HFFc6 (cell line): ENCODE results near the gene PABPN1L. TPM values are rescaled to one million over a fixed set of nuclear protein-coding genes. Genes with fewer than 3 reads are reported as not detected.
"Not testable (repeated sequence)": the region's sequence is repeated elsewhere in the genome, so short reads cannot be mapped to it uniquely, and the experiment has no call there.

ENCODE experiments used
- DNase-seq: peaks from one replicate; pipeline ENCODE4 v3.0.0-alpha.2; 2018
- H3K27ac Mint-ChIP-seq: 2 replicates; pipeline ENCODE4 v1.8.0; 2020; ENCODE audit warnings: mild to moderate bottlenecking, mixed read lengths
- H3K27me3 Mint-ChIP-seq: 2 replicates; pipeline ENCODE4 v1.8.0; 2021; ENCODE audit warnings: mild to moderate bottlenecking, moderate library complexity, mixed read lengths; ENCODE audit not compliant: insufficient read depth
- H3K36me3 Mint-ChIP-seq: 2 replicates; pipeline ENCODE4 v1.8.0; 2021; ENCODE audit warnings: low read depth, mixed read lengths
- H3K4me1 Mint-ChIP-seq: 2 replicates; pipeline ENCODE4 v1.8.0; 2020; ENCODE audit warnings: low read depth, mixed read lengths
- H3K4me3 Mint-ChIP-seq: 2 replicates; pipeline ENCODE4 v1.8.0; 2020; ENCODE audit warnings: mild to moderate bottlenecking, moderate library complexity, mixed read lengths
- H3K9me3 Mint-ChIP-seq: 2 replicates; pipeline ENCODE4 v1.8.0; 2020; ENCODE audit warnings: mild to moderate bottlenecking, mixed read lengths
- total RNA-seq, 6 experiments: library from RNA; stranded (reverse); fragmentation: NEBNext Ultra II Directional; extraction: Animal tissue kit (Norgen Biotek cat#: 25700); gene quantifications; 2 replicates in 1 of 6; 3 replicates in 5 of 6; pipeline ENCODE4 v1.2.3, GENCODE V29; 2021
- TF ChIP-seq, protein P1 (sequence below): fragments of 200-600 bp; sonication (generic); IDR thresholded peaks from 2 replicates; pipeline ENCODE4 v1.5.0; 2021; ENCODE audit warnings: antibody characterized with exemption, mild to moderate bottlenecking

The PABPN1L gene
- total RNA-seq, 6 experiments from 2014 or later, result not detected

DNA sequence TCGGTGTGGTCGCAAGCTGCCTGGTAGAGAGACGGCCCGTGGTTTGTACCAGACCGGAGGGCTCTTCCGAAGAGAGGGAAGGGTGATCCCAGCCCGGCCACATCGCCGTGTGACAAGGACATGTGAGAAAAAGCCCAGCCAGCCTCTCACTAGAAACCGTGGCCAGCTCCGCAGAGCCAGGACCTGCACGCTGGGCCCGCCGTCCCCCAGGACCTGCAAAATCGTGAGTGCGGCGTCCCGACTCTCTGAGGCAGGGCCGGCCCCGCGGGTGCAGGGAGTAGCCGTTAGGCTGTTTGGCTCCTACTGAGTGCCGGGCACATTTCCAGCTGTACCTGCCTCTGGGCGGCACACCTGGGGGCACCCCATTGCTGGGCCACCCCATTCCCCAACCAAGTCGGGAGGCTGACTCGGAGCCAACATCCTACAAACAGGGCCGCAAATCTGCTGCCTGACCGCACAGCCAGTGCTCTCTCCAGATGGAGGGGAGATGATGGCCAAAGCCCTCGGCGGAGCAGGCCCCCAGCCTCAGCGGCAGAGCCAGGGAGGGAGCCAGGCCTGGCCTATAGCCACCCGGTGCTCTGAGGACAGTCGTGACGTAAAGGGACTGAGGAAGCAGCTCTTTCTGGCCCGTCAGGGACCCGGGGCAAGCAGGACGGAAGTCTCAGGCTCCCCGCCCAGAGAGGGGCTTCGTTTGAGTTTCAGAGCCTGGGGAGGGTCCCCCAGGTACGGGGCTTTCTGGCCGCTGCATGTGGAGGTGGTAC lies 33.6 kb upstream of the PABPN1L start:
- Mint-ChIP-seq H3K4me1 (no peaks in the 10 kb centered on the region), H3K27ac (no peak overlapping the region), H3K9me3 (no peaks in the 10 kb centered on the region), H3K27me3 (peaks cover 12% of the 10 kb centered on the region), H3K36me3 (no peaks in the 10 kb centered on the region), H3K4me3 (no peak overlapping the region)
- TF ChIP-seq, protein P1, sequence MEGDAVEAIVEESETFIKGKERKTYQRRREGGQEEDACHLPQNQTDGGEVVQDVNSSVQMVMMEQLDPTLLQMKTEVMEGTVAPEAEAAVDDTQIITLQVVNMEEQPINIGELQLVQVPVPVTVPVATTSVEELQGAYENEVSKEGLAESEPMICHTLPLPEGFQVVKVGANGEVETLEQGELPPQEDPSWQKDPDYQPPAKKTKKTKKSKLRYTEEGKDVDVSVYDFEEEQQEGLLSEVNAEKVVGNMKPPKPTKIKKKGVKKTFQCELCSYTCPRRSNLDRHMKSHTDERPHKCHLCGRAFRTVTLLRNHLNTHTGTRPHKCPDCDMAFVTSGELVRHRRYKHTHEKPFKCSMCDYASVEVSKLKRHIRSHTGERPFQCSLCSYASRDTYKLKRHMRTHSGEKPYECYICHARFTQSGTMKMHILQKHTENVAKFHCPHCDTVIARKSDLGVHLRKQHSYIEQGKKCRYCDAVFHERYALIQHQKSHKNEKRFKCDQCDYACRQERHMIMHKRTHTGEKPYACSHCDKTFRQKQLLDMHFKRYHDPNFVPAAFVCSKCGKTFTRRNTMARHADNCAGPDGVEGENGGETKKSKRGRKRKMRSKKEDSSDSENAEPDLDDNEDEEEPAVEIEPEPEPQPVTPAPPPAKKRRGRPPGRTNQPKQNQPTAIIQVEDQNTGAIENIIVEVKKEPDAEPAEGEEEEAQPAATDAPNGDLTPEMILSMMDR, result no peak
- no peak for DNase-seq

DNA sequence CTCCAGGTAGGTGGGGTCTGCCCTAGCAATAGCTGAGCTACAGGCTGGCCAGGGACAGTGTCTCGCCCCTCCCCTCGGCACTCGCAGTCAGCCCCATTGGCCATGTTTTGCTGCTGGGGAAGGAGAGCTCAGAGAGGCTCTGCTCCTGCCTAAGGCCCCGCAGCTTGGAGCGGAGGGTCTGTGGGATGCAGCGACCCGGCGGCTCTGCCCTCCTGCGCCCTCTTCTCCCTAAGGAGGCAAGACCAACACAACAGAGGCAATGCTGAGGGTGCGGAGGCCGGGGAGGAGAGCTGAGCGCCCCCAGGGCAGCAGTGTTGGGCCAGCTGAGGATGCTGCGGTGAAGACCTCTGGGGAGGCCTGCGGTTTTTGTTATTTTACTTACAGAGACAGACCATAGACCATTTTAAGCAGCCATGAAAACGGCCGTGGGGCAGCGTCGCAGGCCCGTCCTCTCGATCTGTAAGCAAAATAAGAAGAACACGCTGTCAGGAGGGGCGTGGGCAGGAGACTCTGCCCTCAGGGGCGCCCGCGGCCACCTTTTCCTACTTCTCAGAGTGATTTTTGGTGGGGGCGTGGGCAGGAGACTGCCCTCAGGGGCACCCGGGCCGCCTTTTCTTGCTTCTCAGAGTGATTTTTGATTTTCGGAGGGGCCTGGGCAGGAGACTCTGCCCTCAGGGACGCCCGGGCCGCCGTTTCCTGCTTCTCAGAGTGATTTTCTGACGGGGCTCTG lies 31.4 kb upstream of the PABPN1L start:
- Mint-ChIP-seq H3K4me1 (no peaks in the 10 kb centered on the region), H3K27me3 (peaks cover 16% of the 10 kb centered on the region), H3K27ac (no peak overlapping the region), H3K36me3 (no peaks in the 10 kb centered on the region), H3K4me3 (no peak overlapping the region), H3K9me3 (no peaks in the 10 kb centered on the region)
- TF ChIP-seq, protein P1, result no peak
- no peak for DNase-seq

DNA sequence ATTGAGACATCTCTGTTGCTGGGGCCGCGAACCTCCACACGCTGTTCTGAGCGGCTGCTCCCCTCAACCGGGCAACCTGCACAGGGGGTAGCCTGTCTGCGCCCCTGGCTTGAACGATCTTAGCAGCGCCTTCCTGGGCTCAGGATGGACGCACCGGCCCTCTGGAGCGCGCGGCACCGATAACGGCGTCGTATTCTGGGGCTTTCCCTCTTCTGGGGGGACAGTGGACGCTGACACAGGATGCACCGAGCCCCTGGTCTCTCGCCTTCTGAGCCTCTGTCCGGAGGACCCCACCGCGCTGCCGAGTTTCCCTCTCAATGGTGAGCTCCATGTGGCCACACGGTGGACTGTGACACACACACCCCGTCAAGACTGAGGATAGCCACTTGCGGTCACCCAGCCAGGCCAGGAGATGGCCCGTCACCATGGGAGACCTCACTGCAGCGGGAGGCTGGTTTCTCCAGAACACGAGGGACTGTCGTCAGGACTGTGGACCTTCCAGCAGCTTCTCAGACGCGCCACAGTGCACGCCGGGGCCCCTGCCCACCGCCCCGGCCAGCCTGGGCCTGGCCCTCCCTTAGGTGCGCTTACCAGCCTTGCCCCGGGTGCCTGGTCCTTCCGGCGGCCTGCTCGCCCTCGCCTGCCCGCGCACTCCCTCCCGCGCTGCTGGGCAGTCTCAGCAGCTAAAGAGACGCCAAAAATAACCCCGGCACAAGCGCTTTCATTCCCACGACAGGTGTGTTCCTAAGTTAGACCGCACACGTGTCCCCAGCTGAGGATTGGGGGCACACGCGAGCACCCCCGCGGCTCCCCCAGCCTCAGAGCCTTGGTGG lies 30.0 kb upstream of the PABPN1L start:
- TF ChIP-seq, protein P1, result no peak
- no peak overlapping the region for H3K4me3 Mint-ChIP-seq
- H3K4me1 Mint-ChIP-seq, result no peaks in the 10 kb centered on the region
- H3K9me3 Mint-ChIP-seq, result no peaks in the 10 kb centered on the region; the same call in 1 of the 2 replicates
- no peak for DNase-seq
- no peaks in the 10 kb centered on the region for H3K36me3 Mint-ChIP-seq
- H3K27ac Mint-ChIP-seq, result no peak overlapping the region
- peaks cover 13% of the 10 kb centered on the region for H3K27me3 Mint-ChIP-seq

DNA sequence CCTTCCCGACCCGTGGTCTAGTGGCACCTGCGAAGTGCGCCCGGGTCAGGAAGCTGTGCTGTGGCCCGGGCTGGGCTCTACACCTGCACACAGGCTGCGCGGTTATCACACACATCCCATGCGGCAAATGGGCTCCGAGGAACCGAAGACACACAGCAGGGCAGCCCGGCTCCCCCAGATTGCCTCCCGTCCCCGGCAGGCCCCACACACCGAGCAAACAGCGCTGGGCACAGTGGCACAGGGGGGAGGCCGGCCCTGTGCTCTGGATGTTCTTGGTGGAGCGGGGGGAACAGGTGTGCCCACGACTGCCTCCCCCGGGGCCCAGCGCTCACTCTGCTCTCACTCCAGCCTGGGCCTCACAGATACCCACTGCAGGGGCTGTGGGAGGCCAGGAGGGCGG lies 28.9 kb upstream of the PABPN1L start:
- Mint-ChIP-seq H3K9me3 (peaks cover 6% of the 10 kb centered on the region), H3K4me3 (no peak overlapping the region), H3K4me1 (no peaks in the 10 kb centered on the region), H3K27me3 (peaks cover 13% of the 10 kb centered on the region), H3K27ac (no peak overlapping the region), H3K36me3 (no peaks in the 10 kb centered on the region)
- TF ChIP-seq, protein P1, result no peak
- no peak for DNase-seq

DNA sequence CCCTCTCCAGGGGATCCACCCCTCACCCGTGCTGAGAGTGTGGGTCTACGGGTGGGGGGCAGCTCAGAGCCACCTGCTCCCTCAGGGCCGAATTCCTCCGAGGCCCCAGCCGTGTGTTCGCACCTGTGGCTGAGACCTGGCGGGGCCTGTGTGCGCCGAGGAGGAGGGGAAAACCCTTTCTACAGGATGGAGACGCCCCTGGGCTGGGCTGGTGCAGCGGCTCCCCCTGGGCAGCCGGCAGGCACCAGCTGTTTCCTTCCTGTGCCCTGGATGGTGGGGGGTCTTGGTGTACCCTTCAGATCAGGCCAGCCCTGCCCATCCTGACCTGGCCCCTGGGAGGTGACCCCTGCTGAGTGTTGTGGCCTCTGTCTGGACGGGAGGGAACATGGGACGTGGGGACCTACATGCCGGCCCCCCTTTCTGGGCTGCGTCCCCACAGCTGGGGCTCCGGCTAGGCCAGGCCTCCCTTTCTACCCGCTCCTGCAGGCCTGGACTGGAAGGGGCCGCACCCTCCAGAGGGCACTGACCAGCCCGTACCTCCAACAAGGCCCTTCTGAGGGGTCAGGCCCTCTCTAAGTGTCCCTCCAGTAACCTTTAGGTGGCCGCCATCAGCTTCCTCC lies 28.3 kb upstream of the PABPN1L start:
- Mint-ChIP-seq H3K4me1 (no peaks in the 10 kb centered on the region), H3K9me3 (peaks cover 10% of the 10 kb centered on the region), H3K4me3 (no peak overlapping the region), H3K27ac (no peak overlapping the region), H3K27me3 (peaks cover 13% of the 10 kb centered on the region), H3K36me3 (no peaks in the 10 kb centered on the region)
- DNase-seq, result no peak
- TF ChIP-seq, protein P1, result no peak

DNA sequence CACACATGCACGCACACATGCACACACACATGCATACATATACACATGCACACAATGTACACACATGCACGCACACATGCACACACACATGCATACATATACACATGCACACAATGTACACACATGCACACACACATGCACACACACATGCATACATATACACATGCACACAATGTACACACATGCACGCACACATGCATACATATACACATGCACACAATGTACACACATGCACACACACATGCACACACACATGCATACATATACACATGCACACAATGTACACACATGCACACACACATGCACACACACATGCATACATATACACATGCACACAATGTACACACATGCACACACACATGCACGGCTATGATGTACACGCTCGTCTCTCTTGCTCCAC lies 27.8 kb upstream of the PABPN1L start:
- not testable (repeated sequence) for H3K27ac Mint-ChIP-seq, H3K36me3 Mint-ChIP-seq, DNase-seq, H3K4me1 Mint-ChIP-seq, H3K4me3 Mint-ChIP-seq
- Mint-ChIP-seq H3K9me3 (peaks cover 14% of the 10 kb centered on the region), H3K27me3 (peaks cover 13% of the 10 kb centered on the region)
